ENCODE measurements around the gene KRTAP10-11. TPM values are rescaled to one million over a fixed set of nuclear protein-coding genes. Genes with fewer than 3 reads are reported as not detected.

KRTAP10-11 gene
- total and polyA plus RNA-seq, 4 donors = not detected

- H3K4me3 ChIP-seq (ENCODE audit: low read depth in 1 of 3, low read length in 3 of 3) = no peak overlapping the region
- peak; percentile 28 for DNase-seq (ENCODE audit: low spot score)
- H3K36me3 ChIP-seq (ENCODE audit: control insufficient read depth in 4 of 4, insufficient read depth in 3 of 4, low read depth in 1 of 4, low read length in 3 of 4) = no peaks in the 10 kb centered on the region
- H3K4me1 ChIP-seq (ENCODE audit: control insufficient read depth in 4 of 4, insufficient read depth in 4 of 4, low read length in 3 of 4) = no peaks in the 10 kb centered on the region
- H3K9me3 ChIP-seq (ENCODE audit: control insufficient read depth in 4 of 4, low read length in 3 of 4) = peaks cover 0 to 7% (median 5%) of the 10 kb centered on the region in 4 donors
- WGBS = 54% methylated on average over 17 of the region's 17 CpGs
- H3K27ac ChIP-seq (ENCODE audit: low read depth in 1 of 2, low read length in 2 of 2) = no peak overlapping the region
- no peak overlapping the region for H3K9ac ChIP-seq (ENCODE audit: low read depth in 1 of 2, low read length in 2 of 2)
- TF ChIP-seq HNF4A (conservative IDR thresholded peaks at IDR 0.05) = no peak
- TF ChIP-seq NR2F2 (IDR thresholded peaks at IDR 0.05) = no peak
- no peak for TF ChIP-seq REST (IDR thresholded peaks at IDR 0.05)
- no peak for TF ChIP-seq JUND (IDR thresholded peaks at IDR 0.05)
- TF ChIP-seq FOXA2 (IDR thresholded peaks at IDR 0.05) = no peak
- no peak for TF ChIP-seq HNF4G (IDR thresholded peaks at IDR 0.05)
- no peaks in the 10 kb centered on the region for H3K27me3 ChIP-seq (ENCODE audit: control insufficient read depth in 4 of 4, insufficient read depth in 4 of 4, low read length in 3 of 4)
These were observed 42.9 kb upstream of the KRTAP10-11 start for GRCh38 chr21:44603109-44603875.

- H3K9ac ChIP-seq (ENCODE audit: low read depth in 1 of 2, low read length in 2 of 2) = no peak overlapping the region
- H3K27me3 ChIP-seq (ENCODE audit: control insufficient read depth in 4 of 4, insufficient read depth in 4 of 4, low read length in 3 of 4) = no peaks in the 10 kb centered on the region
- H3K27ac ChIP-seq (ENCODE audit: low read depth in 1 of 2, low read length in 2 of 2) = no peak overlapping the region
- peaks cover 0 to 7% (median 5%) of the 10 kb centered on the region in 4 donors for H3K9me3 ChIP-seq (ENCODE audit: control insufficient read depth in 4 of 4, low read length in 3 of 4)
- TF ChIP-seq RAD21 (IDR thresholded peaks at IDR 0.05) (no peak), MAX (IDR thresholded peaks at IDR 0.05) (no peak), JUND (IDR thresholded peaks at IDR 0.05) (no peak), HNF4G (IDR thresholded peaks at IDR 0.05) (no peak), ZBTB33 (IDR thresholded peaks at IDR 0.05) (no peak), YY1 (IDR thresholded peaks at IDR 0.05) (no peak), FOXA1 (IDR thresholded peaks at IDR 0.05) (no peak), REST (IDR thresholded peaks at IDR 0.05) (no peak), FOXA2 (IDR thresholded peaks at IDR 0.05) (no peak), ATF3 (IDR thresholded peaks at IDR 0.05) (no peak), TAF1 (conservative IDR thresholded peaks at IDR 0.05) (no peak), RXRA (IDR thresholded peaks at IDR 0.05) (no peak), NR2F2 (IDR thresholded peaks at IDR 0.05) (no peak), EGR1 (IDR thresholded peaks at IDR 0.05; ENCODE audit: low read depth in 2 of 2) (no peak), GABPA (IDR thresholded peaks at IDR 0.05 in 1 of 2, conservative IDR thresholded peaks at IDR 0.05 in 1 of 2) (no peak), SP1 (IDR thresholded peaks at IDR 0.05) (no peak)
- H3K4me3 ChIP-seq (ENCODE audit: low read depth in 1 of 3, low read length in 3 of 3) = no peak overlapping the region
- peak; percentile 16 for DNase-seq (ENCODE audit: low spot score)
- no peaks in the 10 kb centered on the region for H3K36me3 ChIP-seq (ENCODE audit: control insufficient read depth in 4 of 4, insufficient read depth in 3 of 4, low read depth in 1 of 4, low read length in 3 of 4)
- WGBS = 87% methylated on average over 8 of the region's 8 CpGs
- no peaks in the 10 kb centered on the region for H3K4me1 ChIP-seq (ENCODE audit: control insufficient read depth in 4 of 4, insufficient read depth in 4 of 4, low read length in 3 of 4)
These were observed 42.3 kb upstream of the KRTAP10-11 start for GRCh38 chr21:44603911-44604310.

All from liver (tissue), 9 donors.